ENCODE measurements around the gene HSD17B4.
"Not testable (repeated sequence)": the region's sequence is repeated elsewhere in the genome, so short reads cannot be mapped to it uniquely, and the experiment has no call there.

The HSD17B4 gene

GRCh38 chr5:119452060-119452372 lies 281 bp upstream of the HSD17B4 start:
- Mint-ChIP-seq H3K36me3 (peaks cover 3% of the 10 kb centered on the region), H3K27ac (peak overlapping the region; percentile 86), H3K27me3 (no peaks in the 10 kb centered on the region), H3K4me1 (peaks cover 33% of the 10 kb centered on the region), H3K9me3 (no peaks in the 10 kb centered on the region), H3K4me3 (peak overlapping the region; percentile 98)

GRCh38 chr5:119453040-119453373 lies 710 bp downstream of the HSD17B4 start:
- peaks cover 38% of the 10 kb centered on the region for H3K4me1 Mint-ChIP-seq
- H3K27me3 Mint-ChIP-seq = no peaks in the 10 kb centered on the region
- H3K27ac Mint-ChIP-seq = peak overlapping the region; percentile 86
- peaks cover 5% of the 10 kb centered on the region for H3K36me3 Mint-ChIP-seq
- H3K4me3 Mint-ChIP-seq = peak overlapping the region; percentile 98
- no peaks in the 10 kb centered on the region for H3K9me3 Mint-ChIP-seq

- Mint-ChIP-seq H3K4me3 (no peak overlapping the region), H3K27me3 (no peaks in the 10 kb centered on the region), H3K9me3 (no peaks in the 10 kb centered on the region), H3K36me3 (peaks cover 6% of the 10 kb centered on the region), H3K4me1 (peaks cover 46% of the 10 kb centered on the region), H3K27ac (no peak overlapping the region)
Observed at GRCh38 chr5:119454171-119454570, 1.9 kb downstream of the HSD17B4 start.

- Mint-ChIP-seq H3K4me3 (no peak overlapping the region), H3K9me3 (no peaks in the 10 kb centered on the region), H3K27me3 (no peaks in the 10 kb centered on the region), H3K4me1 (peaks cover 41% of the 10 kb centered on the region), H3K27ac (peak overlapping the region; percentile 6), H3K36me3 (peaks cover 14% of the 10 kb centered on the region)
Observed at GRCh38 chr5:119458911-119459632, 6.8 kb downstream of the HSD17B4 start.

GRCh38 chr5:119465640-119466039 lies 13.3 kb downstream of the HSD17B4 start:
- H3K4me3 Mint-ChIP-seq = no peak overlapping the region
- H3K27ac Mint-ChIP-seq = no peak overlapping the region
- peaks cover 49% of the 10 kb centered on the region for H3K36me3 Mint-ChIP-seq
- H3K4me1 Mint-ChIP-seq = peaks cover 41% of the 10 kb centered on the region
- peaks cover 30% of the 10 kb centered on the region for H3K9me3 Mint-ChIP-seq
- H3K27me3 Mint-ChIP-seq = no peaks in the 10 kb centered on the region

GRCh38 chr5:119468286-119468685 lies 16.0 kb downstream of the HSD17B4 start:
- Mint-ChIP-seq H3K36me3 (peaks cover 49% of the 10 kb centered on the region), H3K4me3 (no peak overlapping the region), H3K27ac (no peak overlapping the region), H3K27me3 (no peaks in the 10 kb centered on the region), H3K9me3 (peaks cover 30% of the 10 kb centered on the region), H3K4me1 (peaks cover 42% of the 10 kb centered on the region)

- Mint-ChIP-seq H3K4me1 (peaks cover 34% of the 10 kb centered on the region), H3K4me3 (no peak overlapping the region), H3K27me3 (no peaks in the 10 kb centered on the region), H3K9me3 (peaks cover 30% of the 10 kb centered on the region), H3K36me3 (peaks cover 46% of the 10 kb centered on the region), H3K27ac (no peak overlapping the region)
Observed at GRCh38 chr5:119470105-119470763, 17.9 kb downstream of the HSD17B4 start.

GRCh38 chr5:119470851-119471451 lies 18.7 kb downstream of the HSD17B4 start:
- Mint-ChIP-seq H3K9me3 (peaks cover 30% of the 10 kb centered on the region), H3K4me1 (peaks cover 29% of the 10 kb centered on the region), H3K36me3 (peaks cover 39% of the 10 kb centered on the region), H3K27me3 (no peaks in the 10 kb centered on the region), H3K27ac (no peak overlapping the region), H3K4me3 (no peak overlapping the region)

GRCh38 chr5:119473241-119473640 lies 20.9 kb downstream of the HSD17B4 start:
- Mint-ChIP-seq H3K27ac (no peak overlapping the region), H3K4me1 (peaks cover 10% of the 10 kb centered on the region), H3K27me3 (no peaks in the 10 kb centered on the region), H3K4me3 (no peak overlapping the region), H3K36me3 (peaks cover 29% of the 10 kb centered on the region), H3K9me3 (peaks cover 8% of the 10 kb centered on the region)

- no peaks in the 10 kb centered on the region for H3K27me3 Mint-ChIP-seq
Observed at GRCh38 chr5:119476341-119476740, 24.0 kb downstream of the HSD17B4 start.

GRCh38 chr5:119478781-119479180 lies 26.5 kb downstream of the HSD17B4 start:
- H3K27me3 Mint-ChIP-seq = no peaks in the 10 kb centered on the region
- no peaks in the 10 kb centered on the region for H3K9me3 Mint-ChIP-seq
- no peak overlapping the region for H3K27ac Mint-ChIP-seq
- no peaks in the 10 kb centered on the region for H3K4me1 Mint-ChIP-seq
- H3K4me3 Mint-ChIP-seq = no peak overlapping the region
- peaks cover 31% of the 10 kb centered on the region for H3K36me3 Mint-ChIP-seq

More at GRCh38 chr5:119476341-119476740, 24.0 kb downstream of the HSD17B4 start:
- peaks cover 1% of the 10 kb centered on the region for H3K4me1 Mint-ChIP-seq
- no peak overlapping the region for H3K27ac Mint-ChIP-seq
- no peaks in the 10 kb centered on the region for H3K9me3 Mint-ChIP-seq
- H3K36me3 Mint-ChIP-seq = peaks cover 26% of the 10 kb centered on the region
- no peak overlapping the region for H3K4me3 Mint-ChIP-seq

GRCh38 chr5:119480629-119481028 lies 28.3 kb downstream of the HSD17B4 start:
- not testable (repeated sequence) for H3K9me3 Mint-ChIP-seq, H3K4me1 Mint-ChIP-seq, H3K27me3 Mint-ChIP-seq, H3K4me3 Mint-ChIP-seq, H3K27ac Mint-ChIP-seq
- peaks cover 36% of the 10 kb centered on the region for H3K36me3 Mint-ChIP-seq

- H3K9me3 Mint-ChIP-seq = no peaks in the 10 kb centered on the region
- no peak overlapping the region for H3K4me3 Mint-ChIP-seq
- no peaks in the 10 kb centered on the region for H3K27me3 Mint-ChIP-seq
- H3K36me3 Mint-ChIP-seq = peaks cover 31% of the 10 kb centered on the region
- H3K4me1 Mint-ChIP-seq = no peaks in the 10 kb centered on the region
- H3K27ac Mint-ChIP-seq = no peak overlapping the region
Observed at GRCh38 chr5:119483155-119483554, 30.9 kb downstream of the HSD17B4 start.

GRCh38 chr5:119484884-119485283 lies 32.6 kb downstream of the HSD17B4 start:
- Mint-ChIP-seq H3K27me3 (no peaks in the 10 kb centered on the region), H3K4me1 (no peaks in the 10 kb centered on the region), H3K36me3 (peaks cover 27% of the 10 kb centered on the region), H3K9me3 (no peaks in the 10 kb centered on the region), H3K27ac (no peak overlapping the region), H3K4me3 (no peak overlapping the region)

GRCh38 chr5:119501671-119502179 lies 49.4 kb downstream of the HSD17B4 start:
- no peak overlapping the region for H3K27ac Mint-ChIP-seq
- no peak overlapping the region for H3K4me3 Mint-ChIP-seq
- no peaks in the 10 kb centered on the region for H3K27me3 Mint-ChIP-seq
- H3K9me3 Mint-ChIP-seq = no peaks in the 10 kb centered on the region
- H3K36me3 Mint-ChIP-seq = peaks cover 44% of the 10 kb centered on the region
- H3K4me1 Mint-ChIP-seq = no peaks in the 10 kb centered on the region

- not testable (repeated sequence) for H3K27me3 Mint-ChIP-seq, H3K4me1 Mint-ChIP-seq, H3K4me3 Mint-ChIP-seq, H3K9me3 Mint-ChIP-seq, H3K27ac Mint-ChIP-seq
- peaks cover 53% of the 10 kb centered on the region for H3K36me3 Mint-ChIP-seq
Observed at GRCh38 chr5:119503939-119504338, 51.6 kb downstream of the HSD17B4 start.
